K562 (cell line): ENCODE measurements around the gene BOC. TPM values are rescaled to one million over a fixed set of nuclear protein-coding genes. Genes with fewer than 3 reads are reported as not detected.
A peak's percentile ranks its signal among the peaks of the same experiment; 100 is the strongest.
"Not testable (repeated sequence)": the region's sequence is repeated elsewhere in the genome, so short reads cannot be mapped to it uniquely, and the experiment has no call there.

ENCODE experiments used
- ATAC-seq: fragments of 200-7000 bp; cut with Tn5 transposase; 3 replicates; pipeline ENCODE4 v1.9.1; 2020; ENCODE audit warnings: moderate library complexity
- BruUV-seq: library from RNA; stranded (reverse); fragments of 400-500 nt; replicated peaks from 2 replicates; lab custom pipeline; 2021; lab: Mats Ljungman, UMichigan
- CTCF ChIA-PET: fragments of 300-600 bp; formaldehyde crosslinking; extraction: SDS; loops from one replicate; lab custom pipeline; 2021; ENCODE audit warnings: low intra/inter-chr PET ratio; lab: Yijun Ruan, JAX
- POLR2A ChIA-PET: fragments of 300-600, 350-650 bp; sonication (Branson Sonifier 250); formaldehyde crosslinking; extraction: SDS; loops from one replicate; lab custom pipeline; 2021; ENCODE audit warnings: antibody characterized with exemption, inconsistent platforms; lab: Yijun Ruan, JAX
- DNase-seq, 4 experiments: peaks; one replicate each; pipeline versions ENCODE4 v3.0.0 to v3.0.0-alpha.2; 2011 to 2018; ENCODE audit warnings: low spot score in 3 of 4, mixed read lengths in 3 of 4; ENCODE audit errors: extremely low read depth in 1 of 4
- FAIRE-seq: peaks from 2 replicates; lab custom pipeline; 2011; peaks lifted over from hg19 to GRCh38; lab: Jason Lieb, UNC
- H2AFZ ChIP-seq: 2 replicates; pipeline ENCODE4 v1.6.0; 2011; ENCODE audit warnings: low read depth, low read length, control low read depth, inconsistent platforms
- H3K27ac ChIP-seq: fragments of 200-600 bp; 3 replicates; pipeline ENCODE4 v1.8.0; 2011; ENCODE audit warnings: low read depth, mild to moderate bottlenecking, control low read depth, inconsistent platforms, low read length, moderate library complexity, mixed read lengths; ENCODE audit errors: extremely low read depth
- H3K27me3 ChIP-seq, 2 experiments: fragments of 300-600 bp in 1 of 2; 2 replicates in 1 of 2; 3 replicates in 1 of 2; pipeline versions ENCODE4 v1.6.0 to v1.8.0; 2011; ENCODE audit warnings: inconsistent platforms in 2 of 2, low read length in 2 of 2, mild to moderate bottlenecking in 1 of 2, mixed read lengths in 1 of 2, moderate library complexity in 1 of 2; ENCODE audit not compliant: control insufficient read depth in 2 of 2, insufficient read depth in 2 of 2
- H3K36me3 ChIP-seq: fragments of 300-600 bp; 3 replicates; pipeline ENCODE4 v1.8.0; 2011; ENCODE audit warnings: mild to moderate bottlenecking, low read length, inconsistent platforms; ENCODE audit not compliant: control insufficient read depth, insufficient read depth
- H3K4me1 ChIP-seq, 2 experiments: fragments of 200-600 bp in 1 of 2; replicated peaks in 1 of 2; 2 replicates in 1 of 2; 3 replicates in 1 of 2; pipeline versions ENCODE4 v1.5.1 to v1.8.0; 2011; ENCODE audit warnings: inconsistent platforms in 2 of 2, low read length in 2 of 2, mild to moderate bottlenecking in 1 of 2, mixed read lengths in 1 of 2, moderate library complexity in 1 of 2; ENCODE audit not compliant: control insufficient read depth in 2 of 2, insufficient read depth in 2 of 2
- H3K4me2 ChIP-seq: 2 replicates; pipeline ENCODE4 v1.6.1; 2011; ENCODE audit warnings: low read length, control low read depth, inconsistent platforms, mixed read lengths; ENCODE audit not compliant: insufficient read depth
- H3K4me3 ChIP-seq: fragments of 200-600 bp; sonication (generic), shearing (Covaris generic); 2 replicates; pipeline ENCODE4 v1.5.1; 2016; ENCODE audit warnings: control low read depth, inconsistent platforms
- H3K79me2 ChIP-seq: fragments of 200-600 bp; 3 replicates; pipeline ENCODE4 v1.8.0; 2011; ENCODE audit warnings: low read length, inconsistent platforms; ENCODE audit not compliant: control insufficient read depth, insufficient read depth
- H3K9ac ChIP-seq, 2 experiments: 2 replicates each; pipeline versions ENCODE4 v1.6.0 to v1.6.1; 2011; ENCODE audit warnings: low read depth in 2 of 2, low read length in 2 of 2, control low read depth in 1 of 2, inconsistent platforms in 1 of 2, mild to moderate bottlenecking in 1 of 2, mixed read lengths in 1 of 2; ENCODE audit not compliant: insufficient read depth in 1 of 2
- H3K9me1 ChIP-seq: one replicate; pipeline ENCODE4 v1.6.0; 2011; ENCODE audit warnings: inconsistent platforms, mild to moderate bottlenecking, low read length, moderate library complexity; ENCODE audit not compliant: control insufficient read depth, insufficient read depth
- H3K9me3 ChIP-seq: replicated peaks from 2 replicates; pipeline ENCODE4 v1.5.1; 2011; ENCODE audit warnings: low read depth, low read length, inconsistent platforms; ENCODE audit not compliant: control insufficient read depth, insufficient read depth
- H4K20me1 ChIP-seq: replicated peaks from 2 replicates; pipeline ENCODE4 v1.6.1; 2011; ENCODE audit warnings: low read length, inconsistent platforms, mixed read lengths; ENCODE audit not compliant: control insufficient read depth, insufficient read depth
- PBX2 ChIP-seq, 2 experiments: IDR thresholded peaks in 1 of 2; conservative IDR thresholded peaks in 1 of 2; 2 replicates each; pipeline ENCODE4 v1.6.1; 2016; ENCODE audit warnings: low read depth in 2 of 2, mild to moderate bottlenecking in 1 of 2, missing compliant biosample characterization in 1 of 2, missing genetic modification characterization in 1 of 2, moderate library complexity in 1 of 2
- WGBS: fragments of 100-300 bp; shearing (Covaris generic); methylation state at CpG from one replicate; pipeline ENCODE4 v1.1.6; 2016; ENCODE audit warnings: low coverage, mixed read lengths; ENCODE audit not compliant: insufficient coverage; ENCODE audit errors: missing lambda C conversion rate; 5-methylcytosine and 5-hydroxymethylcytosine counted together
- in situ Hi-C: fragments of 300-500 bp; cut with MboI; formaldehyde crosslinking; loops from 4 replicates; pipeline ENCODE4 v1.15.0; 2018; ENCODE audit warnings: inconsistent platforms, mixed read lengths
- intact Hi-C: fragments of 100-400 bp; cut with micrococcal nuclease; formaldehyde crosslinking; loops from 2 replicates; pipeline ENCODE4 v1.14.2; 2022
- polyA plus RNA-seq, 8 experiments: library from polyadenylated mRNA; depleted of rRNA in 4 of 8; stranded (reverse) in 5 of 8; unstranded in 3 of 8; fragments of >200 nt; fragmentation: Nextera tagmentation in 2 of 8; fragmentation: Illumina TruSeq in 1 of 8; extraction: Ambion mirVana in 2 of 8; extraction: Trizol in 1 of 8; gene quantifications; 2 replicates each; pipeline versions ENCODE4 v1.2.1 to v1.2.3, GENCODE V29; 2011 to 2014; ENCODE audit warnings: inconsistent platforms in 1 of 8, missing spikeins in 1 of 8
- total RNA-seq, 7 experiments: library from RNA; depleted of rRNA in 6 of 7; stranded (reverse); fragments of >200 nt in 6 of 7; fragmentation: Illumina TruSeq in 2 of 7; extraction: Trizol in 2 of 7; gene quantifications; 2 replicates each; pipeline versions ENCODE4 v1.2.1 to v1.2.3, GENCODE V29; 2011 to 2021; ENCODE audit warnings: low replicate concordance in 1 of 7

The BOC gene
- total and polyA plus RNA-seq, 9 of the 15 experiments (the other 6 are each of a cell fraction or from before 2014, with no cell fraction given), result not detected

- H3K27me3 ChIP-seq; H3K4me3 ChIP-seq; H3K27ac ChIP-seq; H3K9ac ChIP-seq; H3K4me1 ChIP-seq; H3K9me3 ChIP-seq; ATAC-seq; H3K36me3 ChIP-seq; FAIRE-seq; H2AFZ ChIP-seq; in situ Hi-C loops; intact Hi-C loops; H4K20me1 ChIP-seq; DNase-seq; CTCF ChIA-PET; TF ChIP-seq PBX2 (CRISPR knock-in tag; IDR thresholded peaks at IDR 0.05; ENCODE audit: low read depth): not testable (repeated sequence)
- POLR2A ChIA-PET, result interaction anchor here (0.7 kb wide), 1 partner anchor 286 kb away, joined by 3 read pairs; no protein-coding TSS in a partner anchor
- WGBS, result 0% methylated on average over 4 of the region's 5 CpGs
- TF ChIP-seq PBX2 (tag; conservative IDR thresholded peaks at IDR 0.05; ENCODE audit: low read depth), result peak; percentile 53
- TF ChIP-seq, all 486 proteins: peak for 1; not testable (repeated sequence) for 485
- BruUV-seq, H3K4me2 ChIP-seq, H3K9me1 ChIP-seq, H3K79me2 ChIP-seq: not testable (repeated sequence)
Measured at GRCh38 chr3:113171675-113172300, 39.6 kb upstream of the BOC start.
